Measurements from ENCODE around the gene LSM14B.

LSM14B gene

GRCh38 chr20:62133051-62133845, 11.0 kb downstream of the LSM14B start:
- no peak for DNase-seq

GRCh38 chr20:62133864-62134263, 11.6 kb downstream of the LSM14B start:
- no peak for DNase-seq

GRCh38 chr20:62134735-62135231, 12.5 kb downstream of the LSM14B start:
- no peak for DNase-seq

- DNase-seq = no peak
Observed at GRCh38 chr20:62135573-62136266, 13.4 kb downstream of the LSM14B start.

GRCh38 chr20:62136283-62137091, 14.2 kb downstream of the LSM14B start:
- DNase-seq = peak; percentile 41

- DNase-seq = no peak
Observed at GRCh38 chr20:62137092-62137384, 14.8 kb downstream of the LSM14B start.

GRCh38 chr20:62137478-62138203, 15.4 kb downstream of the LSM14B start:
- no peak for DNase-seq

GRCh38 chr20:62138204-62138543, 15.9 kb downstream of the LSM14B start:
- DNase-seq = no peak

GRCh38 chr20:62138912-62139311, 16.6 kb downstream of the LSM14B start:
- no peak for DNase-seq

- DNase-seq = no peak
Observed at GRCh38 chr20:62139636-62140035, 17.4 kb downstream of the LSM14B start.

- no peak for DNase-seq
Observed at GRCh38 chr20:62141043-62141396, 18.7 kb downstream of the LSM14B start.

- DNase-seq = no peak
Observed at GRCh38 chr20:62141397-62142251, 19.3 kb downstream of the LSM14B start.

- no peak for DNase-seq
Observed at GRCh38 chr20:62142252-62143080, 20.2 kb downstream of the LSM14B start.

- peak; percentile 66 for DNase-seq
Observed at GRCh38 chr20:62143081-62143956, 21.0 kb downstream of the LSM14B start, which contains the start of the genes PSMA7 and SS18L1. TSS of gene PSMA7 (minus strand) at chr20:62143394. CDS start at chr20:62143303, 91 bp downstream. TSS of gene SS18L1 (plus strand) at chr20:62143769. CDS start at chr20:62143821, 52 bp downstream.

- DNase-seq = peak; percentile 21
Observed at GRCh38 chr20:62143957-62144825, 21.9 kb downstream of the LSM14B start.

- no peak for DNase-seq
Observed at GRCh38 chr20:62145688-62146018, 23.4 kb downstream of the LSM14B start.

- DNase-seq = no peak
Observed at GRCh38 chr20:62146019-62146755, 23.9 kb downstream of the LSM14B start.

GRCh38 chr20:62147125-62147524, 24.9 kb downstream of the LSM14B start:
- no peak for DNase-seq
